Measurements from ENCODE around the gene C9orf152. TPM values are rescaled to one million over a fixed set of nuclear protein-coding genes. Genes with fewer than 3 reads are reported as not detected.

C9orf152 gene
- total RNA-seq, 1 experiment from 2014 or later: not detected

GRCh38 chr9:110178281-110178680 is 29.7 kb downstream of the C9orf152 start:
- Histone ChIP-seq H3K27me3 (no peaks in the 10 kb centered on the region), H3K27ac (no peak overlapping the region), H3K4me3 (no peak overlapping the region), H3K4me1 (no peaks in the 10 kb centered on the region), H3K36me3 (no peaks in the 10 kb centered on the region), H3K9me3 (replicated peaks) (no peaks in the 10 kb centered on the region)
- no peak for DNase-seq

GRCh38 chr9:110175275-110175968 is 32.5 kb downstream of the C9orf152 start:
- H3K27ac ChIP-seq: no peak overlapping the region
- no peaks in the 10 kb centered on the region for H3K36me3 ChIP-seq
- no peaks in the 10 kb centered on the region for H3K27me3 ChIP-seq
- H3K4me3 ChIP-seq: no peak overlapping the region
- DNase-seq: no peak
- no peaks in the 10 kb centered on the region for H3K4me1 ChIP-seq
- no peaks in the 10 kb centered on the region for H3K9me3 ChIP-seq (replicated peaks)

GRCh38 chr9:110173322-110173642 is 34.7 kb downstream of the C9orf152 start:
- no peak for DNase-seq
- Histone ChIP-seq H3K4me3 (no peak overlapping the region), H3K9me3 (replicated peaks) (no peaks in the 10 kb centered on the region), H3K4me1 (no peaks in the 10 kb centered on the region), H3K27ac (no peak overlapping the region), H3K36me3 (peaks cover 10% of the 10 kb centered on the region), H3K27me3 (no peaks in the 10 kb centered on the region)

- no peaks in the 10 kb centered on the region for H3K27me3 ChIP-seq
- no peak overlapping the region for H3K27ac ChIP-seq
These were observed 37.4 kb downstream of the C9orf152 start for GRCh38 chr9:110170357-110171257.

GRCh38 chr9:110168486-110168885 is 39.5 kb downstream of the C9orf152 start:
- Histone ChIP-seq H3K27me3 (no peaks in the 10 kb centered on the region), H3K4me3 (no peak overlapping the region), H3K27ac (no peak overlapping the region), H3K36me3 (peaks cover 10% of the 10 kb centered on the region), H3K9me3 (replicated peaks) (no peaks in the 10 kb centered on the region), H3K4me1 (no peaks in the 10 kb centered on the region)
- DNase-seq: no peak

More at GRCh38 chr9:110170357-110171257, 37.4 kb downstream of the C9orf152 start:
- Histone ChIP-seq H3K36me3 (peaks cover 10% of the 10 kb centered on the region), H3K4me1 (no peaks in the 10 kb centered on the region), H3K9me3 (replicated peaks) (no peaks in the 10 kb centered on the region), H3K4me3 (no peak overlapping the region)
- DNase-seq: no peak

- H3K27me3 ChIP-seq: no peaks in the 10 kb centered on the region
- no peak for DNase-seq
- no peak overlapping the region for H3K27ac ChIP-seq
- H3K4me3 ChIP-seq: no peak overlapping the region
- no peaks in the 10 kb centered on the region; the same call in 1 of the 2 replicates for H3K36me3 ChIP-seq
- H3K9me3 ChIP-seq (replicated peaks): no peaks in the 10 kb centered on the region
- no peaks in the 10 kb centered on the region for H3K4me1 ChIP-seq
These were observed 46.0 kb downstream of the C9orf152 start for GRCh38 chr9:110161940-110162339.

GRCh38 chr9:110160685-110161084 is 47.3 kb downstream of the C9orf152 start:
- Histone ChIP-seq H3K4me1 (no peaks in the 10 kb centered on the region), H3K27ac (no peak overlapping the region), H3K9me3 (replicated peaks) (no peaks in the 10 kb centered on the region), H3K36me3 (no peaks in the 10 kb centered on the region; the same call in 1 of the 2 replicates), H3K4me3 (no peak overlapping the region), H3K27me3 (no peaks in the 10 kb centered on the region)
- no peak for DNase-seq

GRCh38 chr9:110160123-110160522 is 47.8 kb downstream of the C9orf152 start:
- Histone ChIP-seq H3K36me3 (no peaks in the 10 kb centered on the region; the same call in 1 of the 2 replicates), H3K9me3 (replicated peaks) (no peaks in the 10 kb centered on the region), H3K27ac (no peak overlapping the region), H3K27me3 (no peaks in the 10 kb centered on the region), H3K4me3 (no peak overlapping the region), H3K4me1 (no peaks in the 10 kb centered on the region)
- no peak for DNase-seq

- H3K9me3 ChIP-seq (replicated peaks): no peaks in the 10 kb centered on the region
- H3K4me3 ChIP-seq: no peak overlapping the region
- no peak for DNase-seq
- no peaks in the 10 kb centered on the region; the same call in 1 of the 2 replicates for H3K36me3 ChIP-seq
- H3K27ac ChIP-seq: no peak overlapping the region
- no peaks in the 10 kb centered on the region for H3K27me3 ChIP-seq
- no peaks in the 10 kb centered on the region for H3K4me1 ChIP-seq
These were observed 49.9 kb downstream of the C9orf152 start for GRCh38 chr9:110157823-110158664.

- Histone ChIP-seq H3K4me3 (no peak overlapping the region), H3K27ac (no peak overlapping the region), H3K9me3 (replicated peaks) (no peaks in the 10 kb centered on the region), H3K36me3 (no peaks in the 10 kb centered on the region; the same call in 1 of the 2 replicates), H3K27me3 (no peaks in the 10 kb centered on the region), H3K4me1 (no peaks in the 10 kb centered on the region)
- DNase-seq: no peak
These were observed 51.1 kb downstream of the C9orf152 start for GRCh38 chr9:110156902-110157301.

- no peak for DNase-seq
- no peaks in the 10 kb centered on the region for H3K27me3 ChIP-seq
- no peak overlapping the region for H3K27ac ChIP-seq
- H3K4me1 ChIP-seq: peaks cover under 1% of the 10 kb centered on the region; the same call in 1 of the 2 replicates
- H3K9me3 ChIP-seq (replicated peaks): no peaks in the 10 kb centered on the region
- no peak overlapping the region for H3K4me3 ChIP-seq
- no peaks in the 10 kb centered on the region; the same call in 1 of the 2 replicates for H3K36me3 ChIP-seq
These were observed 51.5 kb downstream of the C9orf152 start for GRCh38 chr9:110156416-110156815.

- Histone ChIP-seq H3K4me1 (peaks cover 4% of the 10 kb centered on the region; the same call in 1 of the 2 replicates), H3K27me3 (no peaks in the 10 kb centered on the region), H3K4me3 (no peak overlapping the region), H3K27ac (no peak overlapping the region), H3K36me3 (no peaks in the 10 kb centered on the region; the same call in 1 of the 2 replicates), H3K9me3 (replicated peaks) (no peaks in the 10 kb centered on the region)
- DNase-seq: no peak
These were observed 52.2 kb downstream of the C9orf152 start for GRCh38 chr9:110155751-110156150.

- Histone ChIP-seq H3K4me1 (peaks cover 4% of the 10 kb centered on the region; the same call in 1 of the 2 replicates), H3K36me3 (0 out of 2 replicates have a peak, but pooled peaks cover 5% of the 10 kb centered on the region), H3K9me3 (replicated peaks) (no peaks in the 10 kb centered on the region), H3K27ac (no peak overlapping the region), H3K27me3 (no peaks in the 10 kb centered on the region), H3K4me3 (no peak overlapping the region)
- no peak for DNase-seq
These were observed 54.5 kb downstream of the C9orf152 start for GRCh38 chr9:110153431-110153830.

GRCh38 chr9:110152704-110153374 is 55.1 kb downstream of the C9orf152 start:
- DNase-seq: peak; percentile 44 to 83
- Histone ChIP-seq H3K27me3 (no peaks in the 10 kb centered on the region), H3K9me3 (replicated peaks) (no peaks in the 10 kb centered on the region), H3K4me1 (peaks cover 4% of the 10 kb centered on the region; the same call in 1 of the 2 replicates), H3K27ac (no peak overlapping the region), H3K4me3 (no peak overlapping the region), H3K36me3 (0 out of 2 replicates have a peak, but pooled peaks cover 5% of the 10 kb centered on the region)
